HEK293 (cell line): ENCODE measurements around the gene MXRA8.

ENCODE experiments used
- CTCF ChIA-PET: fragments of 350-600 bp; formaldehyde crosslinking; extraction: SDS; loops from one replicate; lab custom pipeline; 2021; ENCODE audit warnings: antibody characterized with exemption; lab: Yijun Ruan, JAX
- POLR2A ChIA-PET: fragments of 300-600 bp; formaldehyde crosslinking; extraction: SDS; loops from one replicate; lab custom pipeline; 2020; ENCODE audit warnings: antibody characterized with exemption, inconsistent platforms; lab: Yijun Ruan, JAX
- H3K27ac ChIP-seq: fragments of 200-500 bp; sonication (Bioruptor generic); 2 replicates; pipeline ENCODE4 v1.5.1; 2014; ENCODE audit warnings: low read depth, low read length, control low read depth, inconsistent platforms; ENCODE audit errors: extremely low read depth
- H3K36me3 ChIP-seq, 2 experiments: fragments of 200-500 bp in 1 of 2; sonication (Bioruptor generic) in 1 of 2; 1 replicate in 1 of 2; 2 replicates in 1 of 2; pipeline ENCODE4 v1.5.1; 2014 to 2017; ENCODE audit warnings: inconsistent platforms in 2 of 2, low read length in 2 of 2; ENCODE audit not compliant: control insufficient read depth in 2 of 2, insufficient read depth in 1 of 2
- H3K4me1 ChIP-seq: fragments of 200-500 bp; sonication (Bioruptor generic); 2 replicates; pipeline ENCODE4 v1.5.1; 2014; ENCODE audit warnings: mild to moderate bottlenecking, low read length, inconsistent platforms; ENCODE audit not compliant: control insufficient read depth, insufficient read depth
- H3K4me3 ChIP-seq: 2 replicates; pipeline ENCODE4 v1.5.1; 2011; ENCODE audit warnings: low read depth, mild to moderate bottlenecking, control low read depth, low read length, moderate library complexity
- H3K9me3 ChIP-seq: fragments of 200-500 bp; sonication (Bioruptor generic); 2 replicates; pipeline ENCODE4 v1.5.1; 2014; ENCODE audit warnings: low read depth, low read length, inconsistent platforms; ENCODE audit not compliant: control insufficient read depth, insufficient read depth
- BCL11A ChIP-seq: fragments of 450-650 bp; formaldehyde crosslinking; IDR thresholded peaks from 2 replicates; pipeline ENCODE4 v1.5.1; 2016; ENCODE audit warnings: low read depth, missing biosample characterization, missing genetic modification characterization
- BCL11B ChIP-seq: fragments of 450-650 bp; formaldehyde crosslinking; IDR thresholded peaks from 2 replicates; pipeline ENCODE4 v1.5.1; 2016; ENCODE audit warnings: low read depth, missing biosample characterization, missing genetic modification characterization
- BCL6B ChIP-seq: fragments of 450-650 bp; formaldehyde crosslinking; IDR thresholded peaks from 2 replicates; pipeline ENCODE4 v1.5.1; 2017; ENCODE audit warnings: missing biosample characterization, missing genetic modification characterization
- GLI2 ChIP-seq: fragments of 450-650 bp; formaldehyde crosslinking; IDR thresholded peaks from 2 replicates; pipeline ENCODE4; 2017; ENCODE audit warnings: missing biosample characterization, missing genetic modification characterization, low read depth, borderline replicate concordance
- GLIS1 ChIP-seq: fragments of 450-650 bp; formaldehyde crosslinking; IDR thresholded peaks from 2 replicates; pipeline ENCODE4 v1.5.1; 2016; ENCODE audit warnings: missing biosample characterization, missing genetic modification characterization
- GLIS2 ChIP-seq: fragments of 450-650 bp; formaldehyde crosslinking; IDR thresholded peaks from 2 replicates; pipeline ENCODE4 v1.5.1; 2016; ENCODE audit warnings: missing biosample characterization, missing genetic modification characterization
- KLF1 ChIP-seq: fragments of 450-650 bp; formaldehyde crosslinking; IDR thresholded peaks from 2 replicates; pipeline ENCODE4 v1.5.1; 2016; ENCODE audit warnings: missing biosample characterization, missing genetic modification characterization
- KLF17 ChIP-seq: fragments of 450-650 bp; formaldehyde crosslinking; IDR thresholded peaks from 2 replicates; pipeline ENCODE4 v1.5.1; 2016; ENCODE audit warnings: missing biosample characterization, missing genetic modification characterization
- KLF8 ChIP-seq: fragments of 450-650 bp; formaldehyde crosslinking; IDR thresholded peaks from 2 replicates; pipeline ENCODE4 v1.5.1; 2016; ENCODE audit warnings: missing biosample characterization, missing genetic modification characterization
- MEIS1 ChIP-seq: sonication (generic); formaldehyde crosslinking; IDR thresholded peaks from 2 replicates; pipeline ENCODE4 v1.8.1; 2022; ENCODE audit warnings: missing genetic modification reagents, mild to moderate bottlenecking, borderline replicate concordance
- PATZ1 ChIP-seq: fragments of 450-650 bp; formaldehyde crosslinking; IDR thresholded peaks from 2 replicates; pipeline ENCODE4 v1.5.1; 2016; ENCODE audit warnings: missing biosample characterization, missing genetic modification characterization
- PRDM2 ChIP-seq: fragments of 450-650 bp; formaldehyde crosslinking; IDR thresholded peaks from 2 replicates; pipeline ENCODE4 v1.5.1; 2016; ENCODE audit warnings: missing biosample characterization, missing genetic modification characterization, borderline replicate concordance
- ZBTB1 ChIP-seq: fragments of 450-650 bp; formaldehyde crosslinking; IDR thresholded peaks from 2 replicates; pipeline ENCODE4 v1.5.1; 2016; ENCODE audit warnings: missing biosample characterization, missing genetic modification characterization
- ZBTB21 ChIP-seq: fragments of 450-650 bp; formaldehyde crosslinking; IDR thresholded peaks from 2 replicates; pipeline ENCODE4 v1.5.1; 2017; ENCODE audit warnings: missing biosample characterization, missing genetic modification characterization
- ZIC2 ChIP-seq: fragments of 450-650 bp; formaldehyde crosslinking; IDR thresholded peaks from 2 replicates; pipeline ENCODE4 v1.5.1; 2016; ENCODE audit warnings: missing biosample characterization, missing genetic modification characterization
- ZNF121 ChIP-seq: fragments of 450-650 bp; formaldehyde crosslinking; IDR thresholded peaks from 2 replicates; pipeline ENCODE4 v1.5.1; 2016; ENCODE audit warnings: missing biosample characterization, missing genetic modification characterization
- ZNF2 ChIP-seq: fragments of 450-650 bp; formaldehyde crosslinking; IDR thresholded peaks from 2 replicates; pipeline ENCODE4 v1.5.1; 2016; ENCODE audit warnings: missing biosample characterization, missing genetic modification characterization
- ZNF223 ChIP-seq: fragments of 450-650 bp; formaldehyde crosslinking; IDR thresholded peaks from 2 replicates; pipeline ENCODE4 v1.5.1; 2016; ENCODE audit warnings: missing biosample characterization, missing genetic modification characterization
- ZNF23 ChIP-seq: fragments of 450-650 bp; formaldehyde crosslinking; IDR thresholded peaks from 2 replicates; pipeline ENCODE4 v1.5.1; 2016; ENCODE audit warnings: missing biosample characterization, missing genetic modification characterization, borderline replicate concordance
- ZNF324 ChIP-seq: fragments of 450-650 bp; formaldehyde crosslinking; IDR thresholded peaks from 2 replicates; pipeline ENCODE4 v1.5.1; 2016; ENCODE audit warnings: missing biosample characterization, missing genetic modification characterization
- ZNF391 ChIP-seq: fragments of 450-650 bp; formaldehyde crosslinking; IDR thresholded peaks from 2 replicates; pipeline ENCODE4 v1.5.1; 2016; ENCODE audit warnings: low read depth, missing biosample characterization, missing genetic modification characterization, borderline replicate concordance
- ZNF560 ChIP-seq: fragments of 450-650 bp; formaldehyde crosslinking; IDR thresholded peaks from 2 replicates; pipeline ENCODE4 v1.5.1; 2017; ENCODE audit warnings: missing biosample characterization, missing genetic modification characterization, borderline replicate concordance
- ZNF621 ChIP-seq: fragments of 450-650 bp; formaldehyde crosslinking; IDR thresholded peaks from 2 replicates; pipeline ENCODE4 v1.5.1; 2017; ENCODE audit warnings: missing biosample characterization, missing genetic modification characterization
- ZNF777 ChIP-seq: fragments of 450-650 bp; formaldehyde crosslinking; IDR thresholded peaks from 2 replicates; pipeline ENCODE4 v1.5.1; 2017; ENCODE audit warnings: missing biosample characterization, missing genetic modification characterization, borderline replicate concordance

Gene MXRA8

GRCh38 chr1:1345860-1346500 lies 12.4 kb downstream of the MXRA8 start:
- H3K4me1 ChIP-seq, result peaks cover 7% of the 10 kb centered on the region
- 0 out of 2 replicates have a peak, but pooled peaks have one; percentile 6 for TF ChIP-seq GLIS2 (tag by site-specific recombination)
- no peak for TF ChIP-seq ZNF391 (tag by site-specific recombination)
- TF ChIP-seq ZNF2 (tag by site-specific recombination), result no peak
- peak; percentile 51; the same call in 1 of the 2 replicates for TF ChIP-seq BCL11B (tag by site-specific recombination)
- peak; percentile 65; the same call in 1 of the 2 replicates for TF ChIP-seq ZNF223 (tag by site-specific recombination)
- TF ChIP-seq BCL11A, result 0 out of 2 replicates have a peak, but pooled peaks have one; percentile 45
- TF ChIP-seq ZNF777 (tag by site-specific recombination), result no peak
- no peak for TF ChIP-seq ZNF121 (tag by site-specific recombination)
- TF ChIP-seq, all 188 proteins: peak for 4
- no peak overlapping the region for H3K27ac ChIP-seq
- CTCF ChIA-PET, result interaction anchor here (0.5 to 3.5 kb wide), 3 partner anchors 27 to 224 kb away, joined by 3 to 18 read pairs (median 3); no protein-coding TSS in a partner anchor
- no peak overlapping the region for H3K4me3 ChIP-seq
- POLR2A ChIA-PET, result interaction anchor here (0.6 to 1.0 kb wide), 2 partner anchors 9 to 140 kb away, joined by 3 read pairs; no protein-coding TSS in a partner anchor
- peaks cover 0 to 37% of the 10 kb centered on the region in 2 experiments; a peak in 2 of 3 replicates for H3K36me3 ChIP-seq
- H3K9me3 ChIP-seq, result no peaks in the 10 kb centered on the region

GRCh38 chr1:1345384-1345783 lies 13.0 kb downstream of the MXRA8 start:
- H3K4me3 ChIP-seq, result no peak overlapping the region
- H3K4me1 ChIP-seq, result peaks cover 7% of the 10 kb centered on the region
- CTCF ChIA-PET, result interaction anchor here (0.5 to 3.5 kb wide), 5 partner anchors 19 to 223 kb away, joined by 3 to 18 read pairs (median 3); no protein-coding TSS in a partner anchor
- no peak overlapping the region for H3K27ac ChIP-seq
- no peaks in the 10 kb centered on the region for H3K9me3 ChIP-seq
- peaks cover 0 to 43% of the 10 kb centered on the region in 2 experiments; a peak in 2 of 3 replicates for H3K36me3 ChIP-seq
- POLR2A ChIA-PET, result interaction anchor here (0.6 kb wide), 1 partner anchor 139 kb away, joined by 3 read pairs; no protein-coding TSS in a partner anchor
- TF ChIP-seq MEIS1 (CRISPR knock-in tag) (no peak), ZNF2 (tag by site-specific recombination) (no peak), ZNF621 (tag by site-specific recombination) (no peak), GLIS2 (tag by site-specific recombination) (peak; percentile 23; the same call in 1 of the 2 replicates), ZIC2 (no peak), ZBTB21 (tag by site-specific recombination) (no peak), PRDM2 (tag by site-specific recombination) (no peak), BCL6B (tag by site-specific recombination) (no peak), ZNF23 (no peak), KLF8 (tag by site-specific recombination) (peak; percentile 60), KLF17 (tag by site-specific recombination) (no peak), KLF1 (tag by site-specific recombination) (peak; percentile 87), ZBTB1 (tag by site-specific recombination) (no peak), ZNF324 (tag by site-specific recombination) (no peak), GLIS1 (tag by site-specific recombination) (peak; percentile 60), GLI2 (tag by site-specific recombination) (no peak), PATZ1 (no peak), ZNF560 (tag by site-specific recombination) (no peak)
